Esophagus muscularis mucosa (tissue), 4 donors: ENCODE measurements around the gene CKLF. TPM values are rescaled to one million over a fixed set of nuclear protein-coding genes. Genes with fewer than 3 reads are reported as not detected.

ENCODE experiments used
- DNase-seq: peaks from one replicate; pipeline ENCODE4 v3.0.0-alpha.2; 2017; ENCODE audit errors: extremely low spot score
- H3K27ac ChIP-seq, 4 donors: fragments of 200-600 bp; sonication (generic); replicated peaks in 1 of 4; 1 replicate in 3 of 4; 2 replicates in 1 of 4; pipeline ENCODE4 v1.5.1; 2016 to 2019; ENCODE audit warnings: mild to moderate bottlenecking in 1 of 4
- H3K27me3 ChIP-seq, 4 donors: fragments of 200-600 bp; sonication (generic); one replicate each; pipeline versions ENCODE4 v1.5.1 to v1.6.0; 2016 to 2019
- H3K36me3 ChIP-seq, 4 donors: fragments of 200-600 bp; sonication (generic); one replicate each; pipeline ENCODE4 v1.5.1; 2016 to 2019
- H3K4me1 ChIP-seq, 4 donors: fragments of 200-600 bp; sonication (generic); one replicate each; pipeline ENCODE4 v1.5.1; 2016 to 2019
- H3K4me3 ChIP-seq, 4 donors: fragments of 200-600 bp; sonication (generic); 1 replicate in 2 of 4; 2 replicates in 2 of 4; pipeline ENCODE4 v1.5.1; 2016 to 2019; ENCODE audit warnings: mild to moderate bottlenecking in 4 of 4, moderate library complexity in 1 of 4
- H3K9me3 ChIP-seq, 4 donors: fragments of 200-600 bp; sonication (generic); 1 replicate in 3 of 4; 2 replicates in 1 of 4; pipeline ENCODE4 v1.5.1; 2016 to 2019
- EP300 ChIP-seq: sonication (generic); formaldehyde crosslinking; IDR thresholded peaks from one replicate; pipeline ENCODE4 v1.6.1; 2017; ENCODE audit warnings: antibody characterized with exemption
- POLR2A ChIP-seq: fragments of 450-650 bp; IDR thresholded peaks from one replicate; pipeline ENCODE4 v1.6.1; 2017; ENCODE audit warnings: antibody characterized with exemption, moderate library complexity, mild to moderate bottlenecking, low read depth
- POLR2AphosphoS5 ChIP-seq, 2 donors: sonication (generic); formaldehyde crosslinking; IDR thresholded peaks; one replicate each; pipeline ENCODE4 v1.6.1; 2017; ENCODE audit warnings: antibody characterized with exemption in 2 of 2
- WGBS: methylation state at CpG from one replicate; pipeline ENCODE4 v1.1.5; 2018; 5-methylcytosine and 5-hydroxymethylcytosine counted together
- intact Hi-C: fragments of 100-400 bp; cut with DNase I; formaldehyde crosslinking; loops from one replicate; pipeline ENCODE4 v1.15.1; 2023
- total RNA-seq, 4 donors: library from RNA; depleted of rRNA; stranded (reverse); fragments of >200 nt; gene quantifications; one replicate each; pipeline versions ENCODE4 v1.1.0 to v1.2.1, GENCODE V29; 2016
- TF ChIP-seq, protein P1 (sequence below), 3 experiments: fragments of 200-600 bp in 2 of 3; fragments of 450-650 bp in 1 of 3; sonication (generic) in 2 of 3; IDR thresholded peaks; one replicate each; pipeline ENCODE4 v1.5.1; 2017 to 2019; ENCODE audit warnings: antibody characterized with exemption in 3 of 3, mild to moderate bottlenecking in 2 of 3, moderate library complexity in 1 of 3

The CKLF gene
- total RNA-seq, 4 donors from 2014 or later = 18.1 to 28.2 (median 24.2) TPM

DNA sequence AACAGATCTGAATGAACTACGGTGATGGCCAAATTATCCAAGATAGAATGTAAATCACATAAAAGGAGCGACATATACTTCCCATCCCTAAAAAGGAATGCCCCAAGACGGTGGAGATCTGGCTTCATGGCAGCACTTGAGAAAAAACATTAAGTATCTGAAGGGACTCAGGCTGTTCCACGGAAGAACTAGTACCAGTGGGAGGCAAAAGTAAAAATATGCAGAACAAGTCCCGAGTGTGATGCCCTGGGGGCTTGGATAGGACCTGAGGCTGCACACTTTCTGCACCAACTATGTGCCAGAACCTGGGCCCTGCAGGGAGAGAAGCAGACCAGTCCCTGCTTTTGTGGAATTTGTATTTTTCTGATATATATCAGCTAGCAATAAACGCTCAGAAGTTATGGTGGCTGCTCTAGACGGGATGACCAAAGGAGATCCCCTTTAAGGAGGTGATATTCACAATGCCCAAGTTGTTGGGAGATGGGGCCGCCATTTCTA is 539 bp upstream of the CKLF start:
- TF ChIP-seq EP300 (no peak), POLR2A (no peak), POLR2AphosphoS5 (IDR thresholded peaks at IDR 0.05) (no peak)
- TF ChIP-seq, protein P1, sequence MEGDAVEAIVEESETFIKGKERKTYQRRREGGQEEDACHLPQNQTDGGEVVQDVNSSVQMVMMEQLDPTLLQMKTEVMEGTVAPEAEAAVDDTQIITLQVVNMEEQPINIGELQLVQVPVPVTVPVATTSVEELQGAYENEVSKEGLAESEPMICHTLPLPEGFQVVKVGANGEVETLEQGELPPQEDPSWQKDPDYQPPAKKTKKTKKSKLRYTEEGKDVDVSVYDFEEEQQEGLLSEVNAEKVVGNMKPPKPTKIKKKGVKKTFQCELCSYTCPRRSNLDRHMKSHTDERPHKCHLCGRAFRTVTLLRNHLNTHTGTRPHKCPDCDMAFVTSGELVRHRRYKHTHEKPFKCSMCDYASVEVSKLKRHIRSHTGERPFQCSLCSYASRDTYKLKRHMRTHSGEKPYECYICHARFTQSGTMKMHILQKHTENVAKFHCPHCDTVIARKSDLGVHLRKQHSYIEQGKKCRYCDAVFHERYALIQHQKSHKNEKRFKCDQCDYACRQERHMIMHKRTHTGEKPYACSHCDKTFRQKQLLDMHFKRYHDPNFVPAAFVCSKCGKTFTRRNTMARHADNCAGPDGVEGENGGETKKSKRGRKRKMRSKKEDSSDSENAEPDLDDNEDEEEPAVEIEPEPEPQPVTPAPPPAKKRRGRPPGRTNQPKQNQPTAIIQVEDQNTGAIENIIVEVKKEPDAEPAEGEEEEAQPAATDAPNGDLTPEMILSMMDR (IDR thresholded peaks at IDR 0.05) = no peak
- intact Hi-C loops = no loop called here
- Histone ChIP-seq H3K27me3 (no peaks in the 10 kb centered on the region), H3K4me3 (peak overlapping the region; percentile 55 to 69 (median 62)), H3K27ac (peak overlapping the region; percentile 89 to 92 (median 91)), H3K9me3 (no peaks in the 10 kb centered on the region), H3K36me3 (peaks cover 0 to 12% (median 5%) of the 10 kb centered on the region in 4 donors), H3K4me1 (peaks cover 37 to 70% (median 55%) of the 10 kb centered on the region in 4 donors)
- no peak for DNase-seq
- WGBS = 26% methylated on average over 8 of the region's 8 CpGs

DNA sequence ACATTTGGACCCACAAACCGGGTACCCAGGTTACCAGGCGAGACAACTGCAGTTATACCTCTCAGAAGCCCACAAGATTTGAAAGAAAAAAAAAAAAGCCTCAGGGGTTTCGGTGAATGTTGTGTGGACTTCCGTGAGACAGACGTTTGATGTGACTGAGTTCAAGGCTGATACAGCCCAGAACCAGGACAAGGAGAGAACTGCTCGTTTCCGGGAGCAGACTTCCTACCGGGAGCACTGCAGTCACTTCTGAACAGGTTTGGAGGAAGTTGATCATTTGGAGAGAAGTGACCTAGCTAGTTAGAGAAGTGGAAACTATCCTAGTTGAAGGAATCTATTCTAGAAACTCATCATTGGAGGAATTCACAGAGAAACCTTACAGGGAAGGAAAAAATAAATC is 847 bp downstream of the CKLF start:
- Histone ChIP-seq H3K27ac (peak overlapping the region in 2 of 4 donors; percentile 89 to 92), H3K36me3 (peaks cover 0 to 4% (median 1%) of the 10 kb centered on the region in 4 donors), H3K4me1 (peaks cover 40 to 56% (median 49%) of the 10 kb centered on the region in 4 donors), H3K4me3 (peak overlapping the region; percentile 55 to 69 (median 62)), H3K27me3 (no peaks in the 10 kb centered on the region), H3K9me3 (no peaks in the 10 kb centered on the region)
- no peak for DNase-seq
- 17% methylated on average over 8 of the region's 8 CpGs for WGBS
- intact Hi-C loops = no loop called here
- TF ChIP-seq, protein P1 (IDR thresholded peaks at IDR 0.05) = no peak
- TF ChIP-seq POLR2A = no peak
- TF ChIP-seq EP300 = no peak
- no peak for TF ChIP-seq POLR2AphosphoS5 (IDR thresholded peaks at IDR 0.05)

DNA sequence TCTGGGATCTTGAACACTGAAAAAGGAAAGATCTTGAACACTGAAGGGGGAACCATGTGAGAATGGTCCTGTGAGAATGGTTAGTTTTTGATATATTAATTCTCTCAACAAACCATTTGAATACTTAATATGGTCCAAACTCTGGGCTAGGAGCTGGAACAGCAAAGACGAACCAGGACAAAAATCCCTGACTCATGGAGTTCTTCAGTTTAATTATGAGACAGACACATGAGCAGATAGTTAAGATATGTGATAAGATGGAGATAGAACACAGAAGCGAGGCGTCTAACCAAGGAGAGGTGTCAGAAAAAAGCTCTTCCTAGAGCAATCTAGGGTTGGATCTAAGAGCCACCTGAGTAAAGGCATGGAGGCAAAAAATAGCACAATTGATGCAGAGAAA is 1.6 kb downstream of the CKLF start:
- peaks cover 0 to 11% (median 2%) of the 10 kb centered on the region in 4 donors for H3K36me3 ChIP-seq
- intact Hi-C loops = no loop called here
- H3K9me3 ChIP-seq = no peaks in the 10 kb centered on the region
- no peak for TF ChIP-seq POLR2A
- TF ChIP-seq, protein P1 (IDR thresholded peaks at IDR 0.05) = no peak
- no peak for TF ChIP-seq POLR2AphosphoS5 (IDR thresholded peaks at IDR 0.05)
- TF ChIP-seq EP300 = no peak
- H3K27me3 ChIP-seq = no peaks in the 10 kb centered on the region
- H3K4me3 ChIP-seq = peak overlapping the region in 1 of 4 donors; percentile 69
- DNase-seq = no peak
- H3K4me1 ChIP-seq = peaks cover 32 to 48% (median 41%) of the 10 kb centered on the region in 4 donors
- H3K27ac ChIP-seq = no peak overlapping the region
- WGBS = 98% methylated on average over 3 of the region's 3 CpGs

DNA sequence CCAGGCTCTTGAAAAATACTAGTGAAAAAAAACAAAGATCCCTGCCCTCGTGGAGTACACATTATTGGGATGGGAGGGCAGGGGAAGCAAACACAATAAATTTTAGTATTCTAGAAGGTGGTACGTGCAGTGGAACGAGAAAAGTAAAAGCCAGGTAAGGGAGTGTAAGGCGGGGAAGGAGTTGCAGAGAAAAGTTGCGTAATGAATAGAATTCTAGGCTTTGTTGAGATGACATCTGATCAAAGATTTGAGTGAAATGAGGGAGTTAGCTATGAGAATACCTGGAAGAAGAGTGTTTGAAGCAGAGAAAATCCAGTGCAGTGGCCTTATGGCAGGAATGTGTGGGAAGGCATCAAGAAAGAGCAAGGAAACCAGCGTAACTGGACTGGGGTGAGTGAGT is 2.1 kb downstream of the CKLF start:
- DNase-seq = no peak
- WGBS = 93% methylated on average over 6 of the region's 6 CpGs
- no peak overlapping the region for H3K4me3 ChIP-seq
- H3K27ac ChIP-seq = no peak overlapping the region
- peaks cover 0 to 14% (median 2%) of the 10 kb centered on the region in 4 donors for H3K36me3 ChIP-seq
- intact Hi-C loops = no loop called here
- H3K9me3 ChIP-seq = no peaks in the 10 kb centered on the region
- H3K4me1 ChIP-seq = peaks cover 31 to 45% (median 37%) of the 10 kb centered on the region in 4 donors
- TF ChIP-seq, protein P1 (IDR thresholded peaks at IDR 0.05) = no peak
- TF ChIP-seq POLR2AphosphoS5 (IDR thresholded peaks at IDR 0.05) (no peak), POLR2A (no peak)
- no peaks in the 10 kb centered on the region for H3K27me3 ChIP-seq

DNA sequence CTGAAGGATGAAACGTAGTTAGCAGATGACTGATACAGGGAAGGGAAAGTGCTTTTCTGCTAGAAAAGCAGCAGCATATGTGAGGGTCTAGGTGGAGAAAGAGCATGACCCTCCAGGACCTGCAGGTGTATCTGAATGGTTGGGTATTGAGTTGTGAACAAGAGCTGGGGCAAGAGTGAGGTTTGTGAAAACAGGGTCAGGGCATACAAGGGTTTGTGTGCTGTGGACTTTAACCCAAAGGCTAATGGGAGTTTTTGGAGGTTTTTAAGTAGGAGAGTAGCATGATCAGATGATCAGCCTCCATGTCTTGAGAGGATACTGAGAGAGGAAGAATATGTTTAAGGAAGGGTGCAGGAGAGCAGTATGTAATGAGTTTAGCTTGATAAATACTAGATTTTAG is 7.7 kb downstream of the CKLF start:
- Histone ChIP-seq H3K9me3 (no peaks in the 10 kb centered on the region), H3K4me3 (no peak overlapping the region), H3K36me3 (peaks cover 0 to 22% (median 10%) of the 10 kb centered on the region in 4 donors), H3K27me3 (no peaks in the 10 kb centered on the region), H3K4me1 (peaks cover 4 to 18% (median 10%) of the 10 kb centered on the region in 4 donors), H3K27ac (no peak overlapping the region)
- no peak for DNase-seq
- WGBS = 81% methylated on average over 1 of the region's 1 CpG
- intact Hi-C loops = no loop called here
- TF ChIP-seq POLR2A = no peak
- no peak for TF ChIP-seq POLR2AphosphoS5 (IDR thresholded peaks at IDR 0.05)
- TF ChIP-seq, protein P1 (IDR thresholded peaks at IDR 0.05) = no peak
- no peak for TF ChIP-seq EP300
